ENCODE data around the gene NRBP1. TPM values are rescaled to one million over a fixed set of nuclear protein-coding genes. Genes with fewer than 3 reads are reported as not detected.

The NRBP1 gene
- total RNA-seq (2014; rRNA removed; shearing (Covaris generic)): 150 and 162 TPM in 2 replicates

DNA sequence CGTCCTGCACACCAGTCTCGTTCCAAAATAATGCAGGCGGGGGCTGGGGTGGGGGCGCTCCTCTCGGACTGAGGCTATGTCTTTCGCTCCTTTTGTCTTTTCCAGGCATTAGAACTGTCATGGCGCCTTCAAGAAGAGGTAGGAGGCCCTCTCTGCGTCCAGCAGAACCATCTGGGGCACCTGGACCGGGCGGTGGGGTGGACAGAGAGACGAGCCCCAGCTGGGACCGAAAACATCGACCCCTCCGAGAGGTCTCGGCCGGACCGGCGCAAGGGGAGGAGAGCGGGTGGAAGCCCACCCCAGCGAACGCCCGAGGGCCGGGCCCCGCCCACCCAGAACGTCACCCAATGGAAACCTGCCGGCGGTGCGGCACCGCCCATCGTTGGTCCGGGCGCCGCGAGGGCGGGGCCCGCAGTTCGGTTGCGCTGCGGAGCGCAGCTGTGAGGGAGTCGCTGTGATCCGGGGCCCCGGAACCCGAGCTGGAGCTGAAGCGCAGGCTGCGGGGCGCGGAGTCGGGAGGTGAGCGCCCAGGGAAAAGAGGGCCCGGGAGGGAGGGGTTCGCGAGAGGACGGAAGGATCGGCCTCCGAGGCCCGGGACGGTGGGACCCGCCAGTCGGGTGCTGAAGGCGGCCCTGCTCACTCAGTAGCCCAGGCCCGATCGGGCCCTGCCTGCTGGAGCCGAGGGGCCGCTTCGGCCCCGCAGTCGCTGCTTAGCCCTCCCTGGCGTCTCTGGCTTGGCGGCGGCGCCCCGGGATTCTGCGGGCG is at the start of gene NRBP1:
NRBP1 (plus strand) TSS at position 419 of the 765 bp plus-strand sequence. CDS start 4,643 bp downstream, outside the sequence.
- peak within 1 kb of the TSS; percentile 100 for H3K4me3 ChIP-seq (ENCODE audit: insufficient read depth, low read depth, low read length)
- H3K27me3 ChIP-seq (ENCODE audit: control insufficient read depth, insufficient read depth, low read length): no peaks in the 10 kb centered on the region
- peak; percentile 99 for DNase-seq
- peaks cover 3% of the 10 kb centered on the region for H3K36me3 ChIP-seq (replicated peaks; ENCODE audit: control insufficient read depth, insufficient read depth, low read length)

DNA sequence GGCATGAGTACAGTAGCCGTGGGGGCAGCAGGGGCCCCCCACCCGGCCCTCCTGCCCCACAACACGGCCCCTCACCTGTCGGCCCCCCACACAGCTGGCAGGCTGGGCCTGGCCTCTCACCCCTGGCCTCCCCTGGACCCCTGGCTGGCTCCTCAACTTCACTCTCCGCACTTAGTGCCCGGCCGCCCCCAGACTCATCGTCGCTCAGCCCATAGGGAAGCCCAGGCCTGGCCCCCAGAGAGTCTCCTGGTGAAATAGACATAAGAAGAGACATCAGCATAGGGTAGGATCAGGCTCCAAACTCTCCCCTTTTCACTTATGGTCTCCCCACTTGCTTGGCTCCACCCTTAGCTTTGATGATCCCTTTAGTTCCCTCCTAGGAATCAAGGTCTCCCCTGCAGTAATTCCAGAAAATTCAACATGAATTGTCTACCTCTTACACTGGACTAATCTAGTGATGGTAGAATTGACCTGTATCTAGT is 49.6 kb upstream of the NRBP1 start:
- Histone ChIP-seq H3K36me3 (replicated peaks; ENCODE audit: control insufficient read depth, insufficient read depth, low read length) (peaks cover 53% of the 10 kb centered on the region), H3K4me3 (ENCODE audit: insufficient read depth, low read depth, low read length) (no peak overlapping the region), H3K27me3 (ENCODE audit: control insufficient read depth, insufficient read depth, low read length) (no peaks in the 10 kb centered on the region)
- no peak for DNase-seq

DNA sequence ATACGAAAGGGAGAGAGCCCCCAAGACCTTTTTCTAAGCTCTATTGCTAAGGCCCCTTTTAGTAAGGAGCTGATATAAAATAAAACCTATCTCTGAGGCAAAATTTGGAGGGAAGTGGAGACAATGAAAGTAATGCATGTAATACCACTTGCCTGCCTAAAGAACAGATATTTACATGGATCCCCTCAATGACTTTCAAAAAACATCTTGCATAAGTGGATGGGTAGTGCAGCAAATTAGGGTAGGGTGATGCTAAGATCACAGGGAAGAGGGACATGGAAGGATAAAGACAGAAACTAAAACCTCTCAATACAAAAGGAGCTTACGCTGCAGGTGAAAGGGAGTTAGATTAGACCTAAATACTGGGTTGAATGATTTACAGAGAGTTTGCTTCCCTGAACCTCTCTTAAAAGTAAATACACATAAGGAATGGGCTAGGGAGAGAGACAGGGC is 49.0 kb upstream of the NRBP1 start:
- Histone ChIP-seq H3K4me3 (ENCODE audit: insufficient read depth, low read depth, low read length) (peak overlapping the region; percentile 91), H3K36me3 (replicated peaks; ENCODE audit: control insufficient read depth, insufficient read depth, low read length) (peaks cover 54% of the 10 kb centered on the region)
- DNase-seq: no peak

DNA sequence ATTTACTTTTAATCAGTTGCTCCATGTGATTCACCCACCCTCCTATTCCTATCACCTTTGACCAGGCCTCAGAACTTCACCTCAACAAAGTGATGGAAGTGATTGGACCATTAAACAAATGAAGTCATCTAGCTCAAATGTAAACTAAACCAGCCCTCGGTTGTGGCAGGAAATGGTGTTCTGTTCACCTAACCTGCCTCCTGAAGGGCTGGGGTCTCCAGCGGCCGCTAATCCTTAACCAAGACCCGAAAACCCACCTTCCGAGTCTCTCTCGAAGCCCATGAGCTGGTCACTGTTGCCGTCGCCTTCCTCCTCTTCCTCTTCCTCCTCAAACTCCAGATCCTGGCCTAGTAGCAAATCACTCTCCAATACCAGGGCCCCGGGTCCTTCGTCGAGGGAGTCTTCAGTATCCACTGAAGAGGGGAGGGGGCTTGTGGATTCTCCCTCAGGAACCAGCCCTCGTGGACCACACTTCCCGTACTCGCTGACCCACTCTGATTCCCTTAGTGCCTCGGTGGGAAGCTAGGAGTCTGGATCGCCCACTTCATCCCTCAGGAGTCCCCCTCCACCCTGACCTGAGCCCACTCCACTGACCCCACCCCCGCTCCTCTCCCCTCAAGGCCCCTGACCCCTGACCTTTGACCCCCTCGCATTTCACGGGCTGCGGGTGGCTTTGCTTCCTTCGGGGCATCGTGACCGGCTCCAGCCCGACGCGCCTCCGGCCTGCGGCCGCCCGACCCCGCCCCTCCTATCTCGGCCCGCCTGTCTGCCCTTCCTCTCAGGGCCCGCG is 48.4 kb upstream of the NRBP1 start:
- Histone ChIP-seq H3K4me3 (ENCODE audit: insufficient read depth, low read depth, low read length) (peak overlapping the region; percentile 91), H3K27me3 (ENCODE audit: control insufficient read depth, insufficient read depth, low read length) (no peaks in the 10 kb centered on the region), H3K36me3 (replicated peaks; ENCODE audit: control insufficient read depth, insufficient read depth, low read length) (peaks cover 57% of the 10 kb centered on the region)
- DNase-seq: no peak

More for the DNA sequence above, 49.0 kb upstream of the NRBP1 start:
- H3K27me3 ChIP-seq (ENCODE audit: control insufficient read depth, insufficient read depth, low read length): no peaks in the 10 kb centered on the region

DNA sequence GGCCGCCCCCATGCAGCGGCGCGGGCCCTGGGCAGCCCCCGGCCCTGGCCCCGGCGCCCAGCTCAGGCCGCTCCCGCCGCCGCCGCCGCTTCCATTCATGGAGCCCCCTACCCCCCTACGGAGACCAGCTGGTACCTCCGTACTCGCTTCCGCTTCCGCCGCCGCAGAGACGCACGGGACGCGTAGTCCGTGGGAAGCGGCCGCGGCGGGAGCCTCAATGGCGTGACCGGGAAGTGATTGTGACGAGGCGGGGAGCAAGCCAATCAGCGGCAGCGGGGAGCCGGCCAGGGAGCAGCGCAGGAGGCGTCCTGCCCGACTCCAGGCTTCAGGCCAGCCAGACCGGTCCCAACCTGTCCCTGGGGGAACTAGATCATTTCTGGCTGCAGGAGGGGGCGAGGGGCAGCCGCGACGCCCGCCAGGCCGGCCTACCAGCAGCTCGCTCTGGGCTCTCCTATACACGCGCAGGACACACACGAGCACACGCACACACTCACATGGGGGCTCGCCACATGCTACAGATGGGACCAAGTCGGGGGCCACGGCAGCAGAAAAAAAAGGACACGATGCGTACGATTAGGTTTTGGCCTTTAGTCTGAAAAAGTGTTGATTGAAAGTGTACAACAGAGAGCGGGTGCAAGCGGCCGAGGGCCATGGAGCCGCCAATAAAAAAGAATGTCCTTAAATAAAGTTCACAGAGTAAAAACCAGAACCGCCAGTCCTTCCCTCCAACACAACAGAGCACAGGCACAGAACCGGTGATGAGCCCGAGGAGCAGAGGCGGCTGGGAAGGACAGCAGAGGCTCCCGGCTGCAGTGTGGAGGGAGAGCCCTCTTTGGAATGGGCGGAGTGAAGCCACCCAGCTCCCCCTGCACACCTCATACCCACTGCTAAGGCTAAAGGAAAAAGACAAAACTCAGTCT is 47.5 kb upstream of the NRBP1 start, which contains the start of gene ZNF513:
ZNF513 (minus strand) TSS at position 109 of the 920 bp plus-strand sequence. CDS start 208 bp downstream, outside the sequence.
- peak; percentile 98 for DNase-seq
- no peaks in the 10 kb centered on the region for H3K27me3 ChIP-seq (ENCODE audit: control insufficient read depth, insufficient read depth, low read length)
- peak within 1 kb of the TSS; percentile 91 for H3K4me3 ChIP-seq (ENCODE audit: insufficient read depth, low read depth, low read length)
- peaks cover 56% of the 10 kb centered on the region for H3K36me3 ChIP-seq (replicated peaks; ENCODE audit: control insufficient read depth, insufficient read depth, low read length)

DNA sequence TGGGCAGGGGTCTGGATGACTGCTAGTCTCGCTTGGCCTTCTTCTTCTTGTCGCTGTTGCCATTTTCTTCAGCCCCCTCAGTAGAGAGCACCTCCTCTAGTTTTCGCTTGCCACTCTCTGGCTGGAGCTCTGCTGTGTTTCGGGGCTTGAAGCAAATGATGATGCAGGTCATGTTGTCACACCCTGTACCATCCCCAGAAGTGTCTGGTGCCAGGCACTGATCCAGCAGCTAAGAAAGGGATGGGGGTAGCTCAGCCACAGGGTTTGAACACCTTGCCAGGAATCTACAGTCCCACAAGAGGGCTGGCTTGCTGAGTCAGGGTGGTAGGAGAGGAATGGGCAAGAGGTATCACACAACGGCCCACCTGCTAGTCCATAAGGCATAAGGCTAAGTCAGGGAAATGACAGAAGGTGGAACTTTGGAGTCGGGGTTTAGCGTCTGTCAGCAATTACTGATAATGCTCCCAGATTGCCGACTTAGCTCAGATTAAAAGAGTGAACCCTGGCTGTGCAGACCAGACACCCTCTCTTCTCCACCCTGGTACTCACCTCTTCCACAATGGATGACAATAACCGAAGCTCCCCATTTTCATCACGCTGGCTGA is 46.8 kb upstream of the NRBP1 start:
- DNase-seq: no peak
- Histone ChIP-seq H3K27me3 (ENCODE audit: control insufficient read depth, insufficient read depth, low read length) (no peaks in the 10 kb centered on the region), H3K36me3 (replicated peaks; ENCODE audit: control insufficient read depth, insufficient read depth, low read length) (peaks cover 51% of the 10 kb centered on the region), H3K4me3 (ENCODE audit: insufficient read depth, low read depth, low read length) (no peak overlapping the region)

DNA sequence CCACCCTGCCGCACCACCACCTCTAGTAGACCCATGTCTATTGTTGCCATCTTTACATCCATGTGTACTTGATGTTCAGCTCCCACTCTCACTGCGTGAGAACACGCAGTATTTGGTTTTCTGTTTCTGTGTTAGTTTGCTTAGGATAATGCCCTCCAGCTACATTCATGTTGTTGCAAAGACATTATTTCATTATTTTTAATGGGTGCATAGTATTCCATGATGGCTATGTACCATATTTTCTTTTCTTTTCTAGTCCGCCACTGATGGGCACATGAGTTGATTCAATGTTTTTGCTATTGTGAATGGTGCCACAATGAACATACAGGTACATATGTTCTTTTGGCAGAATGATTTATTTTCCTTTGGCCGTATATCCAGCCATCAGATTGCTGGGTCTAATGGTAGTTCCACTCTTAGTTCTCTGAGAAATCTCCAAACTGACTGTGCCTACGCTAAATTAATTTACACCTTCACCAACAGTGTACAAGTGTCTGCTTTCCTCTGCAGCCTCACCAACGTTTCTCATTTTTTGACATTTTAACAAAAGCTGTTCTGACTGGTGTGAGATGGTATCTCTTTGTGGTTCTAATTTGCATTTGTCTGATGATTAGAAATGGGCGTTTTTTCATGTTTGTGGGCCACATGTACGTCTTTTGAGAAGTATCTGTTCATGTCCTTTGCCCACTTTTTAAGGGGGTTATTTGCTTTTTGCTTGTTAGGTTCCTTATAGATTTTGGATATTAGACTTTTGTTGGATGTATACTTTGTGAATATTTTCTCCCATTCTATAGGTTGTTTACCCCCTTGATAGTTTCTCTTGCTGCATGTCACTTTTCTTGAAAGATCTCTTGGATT is 37.4 kb upstream of the NRBP1 start:
- H3K36me3 ChIP-seq (replicated peaks; ENCODE audit: control insufficient read depth, insufficient read depth, low read length): peaks cover 4% of the 10 kb centered on the region
- no peak for DNase-seq
- H3K4me3 ChIP-seq (ENCODE audit: insufficient read depth, low read depth, low read length): no peak overlapping the region
- no peaks in the 10 kb centered on the region for H3K27me3 ChIP-seq (ENCODE audit: control insufficient read depth, insufficient read depth, low read length)

DNA sequence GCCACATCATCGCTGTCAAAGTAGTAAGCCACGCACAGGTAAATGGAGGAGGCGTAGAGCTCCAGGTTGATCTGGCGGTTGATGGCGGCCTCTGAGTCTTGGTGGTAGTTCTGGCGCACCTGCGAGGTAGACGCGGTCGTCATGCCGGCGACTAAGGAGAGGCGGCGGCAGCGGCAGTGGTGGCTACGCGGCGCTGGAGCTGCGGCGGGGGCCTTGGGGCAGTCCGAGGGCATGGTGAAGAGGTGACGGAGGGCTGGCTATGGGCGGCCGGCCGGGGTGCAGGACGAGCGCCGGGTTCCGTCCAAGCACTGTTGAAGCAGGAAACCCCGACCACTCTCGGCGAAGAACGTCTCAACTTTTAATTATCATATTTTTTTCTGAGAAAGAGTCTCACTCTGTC is 35.2 kb upstream of the NRBP1 start:
- Histone ChIP-seq H3K36me3 (replicated peaks; ENCODE audit: control insufficient read depth, insufficient read depth, low read length) (no peaks in the 10 kb centered on the region; the same call in 1 of the 2 replicates), H3K27me3 (ENCODE audit: control insufficient read depth, insufficient read depth, low read length) (no peaks in the 10 kb centered on the region), H3K4me3 (ENCODE audit: insufficient read depth, low read depth, low read length) (no peak overlapping the region)
- DNase-seq: no peak

DNA sequence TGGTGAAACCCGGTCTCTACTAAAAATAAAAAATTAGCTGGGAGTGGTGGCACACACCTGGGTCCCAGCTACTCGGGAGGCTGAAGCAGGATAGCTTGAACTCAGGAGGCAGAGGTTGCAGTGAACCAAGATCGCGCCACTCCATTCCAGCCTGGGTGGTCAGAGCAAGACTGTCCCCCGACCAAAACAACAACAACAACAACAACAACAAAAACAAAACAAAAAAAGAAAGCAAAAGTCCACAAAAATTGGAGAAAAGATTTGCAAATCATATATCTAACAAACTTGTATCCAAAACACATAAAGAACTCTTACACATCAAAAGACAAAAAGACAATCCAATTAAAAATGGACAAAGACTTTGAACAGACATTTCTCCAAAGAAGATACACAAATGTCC is 29.5 kb upstream of the NRBP1 start:
- no peak for DNase-seq
- no peak overlapping the region for H3K4me3 ChIP-seq (ENCODE audit: insufficient read depth, low read depth, low read length)
- no peaks in the 10 kb centered on the region for H3K27me3 ChIP-seq (ENCODE audit: control insufficient read depth, insufficient read depth, low read length)
- no peaks in the 10 kb centered on the region for H3K36me3 ChIP-seq (replicated peaks; ENCODE audit: control insufficient read depth, insufficient read depth, low read length)

DNA sequence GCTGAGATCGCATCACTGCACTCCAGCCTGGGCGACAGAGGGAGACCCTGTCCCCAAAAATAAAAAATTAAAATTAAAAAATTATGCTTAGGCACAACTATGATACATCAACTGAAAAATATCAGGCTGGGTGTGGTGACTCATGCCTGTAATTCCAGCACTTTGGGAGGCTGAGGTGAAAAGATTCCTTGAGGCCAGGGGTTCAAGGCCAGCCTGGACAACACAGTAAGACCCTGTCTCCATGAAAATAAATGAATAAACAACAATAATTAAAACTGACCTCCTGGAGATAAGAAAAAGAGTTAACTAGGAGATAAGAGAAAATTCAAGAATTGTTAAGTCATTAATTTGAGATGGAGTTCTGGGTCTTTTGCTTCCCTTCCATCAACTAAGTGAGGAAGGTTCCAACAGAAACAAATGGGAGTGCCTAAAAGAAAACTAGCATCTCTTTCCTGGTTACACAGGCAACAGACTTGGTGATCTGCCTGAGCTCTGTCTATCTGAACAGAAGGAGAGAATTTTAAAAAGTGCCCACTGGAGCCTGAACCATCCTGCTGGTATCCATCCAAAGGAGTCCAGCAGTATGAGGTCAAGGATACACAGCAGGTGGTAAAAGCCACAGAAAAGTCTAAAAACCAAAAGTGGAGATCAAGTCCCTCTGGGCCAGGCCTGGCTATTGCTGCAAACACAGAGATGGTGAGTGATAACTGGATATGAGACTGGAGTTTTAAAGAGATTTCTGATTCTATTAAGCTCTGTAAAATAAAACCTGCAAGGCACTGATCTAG is 27.9 kb upstream of the NRBP1 start:
- H3K4me3 ChIP-seq (ENCODE audit: insufficient read depth, low read depth, low read length): no peak overlapping the region
- DNase-seq: no peak
- no peaks in the 10 kb centered on the region for H3K27me3 ChIP-seq (ENCODE audit: control insufficient read depth, insufficient read depth, low read length)
- no peaks in the 10 kb centered on the region for H3K36me3 ChIP-seq (replicated peaks; ENCODE audit: control insufficient read depth, insufficient read depth, low read length)

DNA sequence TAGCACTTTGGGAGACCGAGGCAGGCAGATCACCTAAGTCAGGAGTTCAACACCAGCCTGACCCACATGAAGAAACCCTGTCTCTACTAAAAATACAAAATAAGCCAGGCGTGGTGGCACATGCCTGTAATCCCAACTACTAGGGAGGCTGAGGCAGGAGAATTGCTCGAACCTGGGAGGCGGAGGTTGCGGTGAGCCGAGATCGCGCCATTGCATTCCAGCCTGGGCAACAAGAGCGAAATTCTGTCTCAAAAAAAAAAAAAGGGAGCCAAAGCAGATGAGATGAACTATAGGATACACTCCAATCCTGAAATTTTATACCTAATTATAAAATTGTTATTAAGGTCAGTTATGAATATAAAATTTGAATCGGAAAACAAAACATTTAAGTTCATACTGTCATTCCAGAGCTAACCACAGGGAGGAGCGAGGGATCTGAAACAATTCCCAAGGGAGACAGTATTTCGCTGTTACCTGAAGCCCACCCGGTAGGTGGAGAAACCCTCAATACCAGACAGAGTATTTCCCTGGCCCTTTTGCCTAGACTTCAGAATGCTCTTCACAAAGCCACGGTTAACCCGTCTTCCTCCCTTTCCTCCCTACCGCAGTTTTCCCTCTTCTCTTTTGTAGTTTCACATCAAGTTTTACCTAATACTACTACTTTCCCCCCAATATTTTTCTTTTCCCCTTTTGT is 20.5 kb upstream of the NRBP1 start:
- Histone ChIP-seq H3K36me3 (replicated peaks; ENCODE audit: control insufficient read depth, insufficient read depth, low read length) (peaks cover 2% of the 10 kb centered on the region; the same call in 1 of the 2 replicates), H3K27me3 (ENCODE audit: control insufficient read depth, insufficient read depth, low read length) (no peaks in the 10 kb centered on the region), H3K4me3 (ENCODE audit: insufficient read depth, low read depth, low read length) (peak overlapping the region; percentile 95)
- peak; percentile 89 for DNase-seq

Data from H7 (cell line).